GM19324 (cell line): ENCODE results near the gene COX8A.
"Not testable (repeated sequence)": the region's sequence is repeated elsewhere in the genome, so short reads cannot be mapped to it uniquely, and the experiment has no call there.

ENCODE experiments used
- ATAC-seq: cut with Tn5 transposase; IDR thresholded peaks from one replicate; pipeline ENCODE4 v1.9.1; 2021; ENCODE audit warnings: mild to moderate bottlenecking, moderate library complexity; ENCODE audit not compliant: unreplicated experiment, low FRiP score

COX8A gene

DNA sequence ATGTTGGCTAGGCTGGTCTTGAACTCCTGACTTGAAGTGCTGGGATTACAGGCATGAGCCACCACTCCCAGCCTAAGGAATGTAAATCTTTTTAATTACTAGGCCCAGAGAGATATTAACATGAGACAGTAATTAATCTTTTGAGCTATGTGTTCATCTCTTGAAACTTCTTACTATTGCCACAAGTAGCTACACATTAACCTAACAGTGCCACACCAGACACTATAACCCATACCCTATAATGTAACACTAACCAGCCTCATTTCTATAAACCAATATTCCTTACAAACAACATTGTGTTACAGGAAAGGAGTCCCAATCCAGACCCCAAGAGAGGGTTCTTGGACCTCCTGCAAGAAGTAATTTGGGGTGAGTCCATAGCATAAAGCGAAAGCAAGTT lies 8.0 kb upstream of the COX8A start:
- no peak for ATAC-seq

DNA sequence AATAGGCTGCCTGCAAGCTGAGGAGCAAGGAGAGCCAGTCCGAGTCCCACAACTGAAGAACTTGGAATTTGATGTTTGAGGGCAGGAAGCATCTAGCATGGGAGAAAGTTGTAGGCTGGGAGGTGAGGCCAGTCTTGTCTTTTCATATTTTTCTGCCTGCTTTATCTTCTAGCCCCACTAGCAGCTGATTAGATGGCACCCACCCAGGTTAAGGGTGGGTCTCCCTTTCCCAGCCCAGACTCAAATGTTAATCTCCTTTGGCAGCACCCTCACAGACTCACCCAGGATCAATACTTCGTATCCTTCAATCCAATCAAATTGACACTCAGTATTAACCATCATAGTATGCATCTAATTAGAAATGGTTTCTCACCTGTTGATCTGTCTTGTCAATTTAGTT lies 5.0 kb upstream of the COX8A start:
- no peak for ATAC-seq

GRCh38 chr11:63970902-63971301 lies 3.5 kb upstream of the COX8A start:
- ATAC-seq = no peak

DNA sequence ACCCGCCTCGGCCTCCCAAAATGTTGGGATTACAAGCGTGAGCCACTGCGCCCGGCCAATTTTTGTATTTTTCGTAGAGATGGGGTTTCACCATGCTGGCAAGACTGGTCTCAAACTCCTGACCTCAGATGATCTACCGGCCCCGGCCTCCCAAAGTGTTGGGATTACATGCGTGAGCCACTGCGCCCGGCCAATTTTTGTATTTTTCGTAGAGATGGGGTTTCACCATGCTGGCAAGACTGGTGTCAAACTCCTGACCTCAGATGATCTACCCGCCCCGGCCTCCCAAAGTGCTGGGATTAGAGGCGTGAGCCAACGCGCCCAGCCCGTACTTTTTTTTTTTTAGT lies 535 bp upstream of the COX8A start:
- not testable (repeated sequence) for ATAC-seq

GRCh38 chr11:63978551-63979239 lies 4.3 kb downstream of the COX8A start:
- no peak for ATAC-seq

DNA sequence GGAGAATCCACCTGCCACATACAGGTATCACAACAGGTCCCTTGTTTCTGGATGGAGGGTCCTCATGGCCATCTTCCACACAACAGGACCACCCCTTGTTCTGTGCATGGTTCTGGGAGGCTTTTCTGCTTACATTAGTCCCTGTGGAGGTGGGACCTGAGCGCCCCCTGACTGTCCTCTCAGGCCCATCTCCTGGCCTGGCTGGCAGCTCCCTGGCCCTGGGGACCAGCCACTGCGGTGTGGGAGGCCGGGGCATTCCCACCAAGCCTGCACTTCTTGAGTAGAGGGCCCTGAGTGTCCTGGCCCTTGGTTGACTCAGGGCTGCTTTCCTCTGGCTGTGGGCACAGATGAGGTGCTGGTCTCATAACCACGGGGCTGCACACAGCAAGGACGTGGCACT lies 5.0 kb downstream of the COX8A start:
- no peak for ATAC-seq

DNA sequence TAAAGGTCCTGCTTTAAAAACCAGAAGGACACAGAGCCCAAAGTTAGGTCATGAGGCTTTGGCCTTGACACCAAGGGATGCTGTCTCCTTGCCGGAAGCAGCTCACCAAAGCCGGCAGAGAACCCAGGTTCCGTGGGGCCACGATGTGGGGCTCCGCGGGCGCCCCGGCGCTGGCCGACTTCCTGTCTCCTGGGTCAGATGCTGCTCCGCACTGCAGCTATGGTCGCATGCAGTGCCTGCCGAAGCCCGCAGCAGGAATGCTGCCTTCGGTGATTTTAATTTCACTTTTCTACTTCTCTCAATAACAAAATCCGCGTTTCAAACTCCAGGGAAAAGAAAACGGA lies 11.4 kb downstream of the COX8A start:
- ATAC-seq = peak; percentile 52

DNA sequence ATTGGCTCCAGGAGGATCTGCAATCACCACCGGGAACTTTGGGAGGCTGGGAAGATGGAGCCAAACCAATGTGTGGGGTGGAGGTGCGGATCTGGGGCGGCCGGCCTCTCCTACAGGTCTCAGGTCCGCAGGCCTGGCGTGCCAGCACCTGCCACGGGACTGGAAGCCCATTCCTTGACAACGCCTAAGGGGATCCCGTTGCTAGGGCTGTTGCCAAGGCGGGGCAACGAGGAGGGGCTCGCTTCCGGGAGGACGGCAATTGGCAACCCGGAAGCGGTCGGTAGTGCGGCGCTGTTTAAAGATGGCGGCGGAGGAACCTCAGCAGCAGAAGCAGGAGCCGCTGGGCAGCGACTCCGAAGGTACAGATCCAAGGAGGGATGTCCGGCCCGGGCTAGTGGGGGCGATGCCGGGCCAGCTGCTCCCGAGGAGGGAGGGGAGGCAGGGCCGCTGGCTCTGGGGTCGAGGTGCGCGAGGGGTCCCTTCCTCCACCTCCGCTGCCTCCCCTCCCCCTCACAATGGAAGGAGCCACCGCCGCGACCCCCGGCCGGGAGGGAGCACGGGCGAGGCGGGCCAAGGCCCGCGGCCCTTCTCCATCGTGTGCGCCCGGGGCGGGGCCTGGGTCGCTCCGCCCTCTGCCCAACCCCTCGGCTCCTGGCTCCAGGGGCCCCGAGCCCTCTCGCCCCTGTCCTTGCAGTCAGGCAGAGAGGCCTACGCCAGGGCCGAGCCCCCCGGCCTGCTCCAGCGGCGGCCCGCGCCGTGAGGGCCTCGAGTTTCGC lies 11.9 kb downstream of the COX8A start, which contains the start of gene OTUB1:
OTUB1 (plus strand) TSS at position 283 of the 776 bp plus-strand sequence; CDS start at position 302, 19 bp downstream.
- ATAC-seq = peak; percentile 77

- ATAC-seq = no peak
Observed at GRCh38 chr11:63986932-63987513, 12.6 kb downstream of the COX8A start.

GRCh38 chr11:63991558-63991957 lies 17.1 kb downstream of the COX8A start:
- no peak for ATAC-seq

DNA sequence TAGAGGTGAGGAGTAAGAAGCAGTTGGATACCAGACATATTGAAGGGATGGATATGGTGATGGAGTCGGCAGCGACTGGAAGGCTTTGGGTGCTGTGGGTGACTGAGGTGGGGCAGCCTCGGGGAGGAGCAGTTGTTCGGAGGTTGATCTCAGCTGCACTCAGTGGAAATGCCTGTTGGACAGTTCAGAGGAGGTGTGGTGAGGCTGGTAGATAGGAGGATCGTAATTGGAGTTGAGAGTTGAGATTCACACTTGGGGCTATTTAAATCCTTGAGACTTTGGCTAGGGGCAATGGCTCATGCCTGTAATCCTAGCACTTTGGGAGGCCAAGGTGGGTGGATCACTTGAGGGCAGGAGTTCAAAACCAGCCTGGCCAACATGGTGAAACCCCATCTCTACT lies 18.7 kb downstream of the COX8A start:
- no peak for ATAC-seq

DNA sequence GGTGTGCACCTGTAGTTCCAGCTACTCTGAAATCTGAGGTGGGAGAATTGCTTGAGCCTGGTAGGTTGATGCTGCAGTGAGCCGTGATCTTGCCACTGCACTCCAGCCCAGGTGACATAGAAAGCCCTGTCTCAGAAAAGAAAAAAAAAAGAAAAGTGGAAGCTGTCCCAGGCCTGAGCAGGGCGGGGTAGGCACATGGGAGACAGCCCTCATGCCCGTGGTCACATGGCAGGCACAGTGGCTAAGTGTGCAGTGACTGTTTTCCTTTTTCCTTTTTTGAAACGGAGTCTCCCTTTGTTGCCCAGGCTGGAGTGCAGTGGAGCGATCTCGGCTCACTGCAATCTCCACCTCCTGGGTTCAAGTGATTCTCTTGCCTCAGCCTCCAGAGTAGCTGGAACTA lies 19.6 kb downstream of the COX8A start:
- ATAC-seq = no peak

- no peak for ATAC-seq
Observed at GRCh38 chr11:63996512-63996911, 22.1 kb downstream of the COX8A start.

GRCh38 chr11:63997104-63997700 lies 22.8 kb downstream of the COX8A start:
- no peak for ATAC-seq

DNA sequence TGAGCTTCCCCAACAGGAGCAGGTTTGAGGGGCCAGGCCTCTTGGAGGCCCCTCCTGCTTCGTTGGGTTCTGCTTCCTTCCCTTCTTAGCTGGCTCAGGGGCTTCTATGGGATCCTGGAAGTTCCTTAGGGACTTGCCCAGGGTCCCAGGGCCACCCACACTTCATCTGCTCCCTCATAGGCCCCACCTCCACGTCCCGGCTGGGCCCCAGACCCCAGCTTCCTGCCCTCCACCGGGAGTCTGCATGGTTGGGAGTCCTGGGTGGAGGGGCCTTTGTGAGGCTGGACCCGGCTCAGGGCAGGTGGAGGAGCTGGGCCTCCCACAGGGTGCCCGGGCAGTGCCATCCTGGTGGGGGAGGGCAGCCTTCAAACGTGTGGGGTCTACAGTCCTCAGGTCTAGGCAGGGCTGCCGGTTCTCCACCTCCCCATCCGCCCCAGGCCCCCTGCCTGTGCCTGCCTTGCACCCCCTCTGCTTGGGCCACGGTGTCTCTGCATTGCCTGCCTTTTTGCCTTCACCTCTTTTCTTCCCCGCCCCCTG lies 23.4 kb downstream of the COX8A start:
- ATAC-seq = no peak

DNA sequence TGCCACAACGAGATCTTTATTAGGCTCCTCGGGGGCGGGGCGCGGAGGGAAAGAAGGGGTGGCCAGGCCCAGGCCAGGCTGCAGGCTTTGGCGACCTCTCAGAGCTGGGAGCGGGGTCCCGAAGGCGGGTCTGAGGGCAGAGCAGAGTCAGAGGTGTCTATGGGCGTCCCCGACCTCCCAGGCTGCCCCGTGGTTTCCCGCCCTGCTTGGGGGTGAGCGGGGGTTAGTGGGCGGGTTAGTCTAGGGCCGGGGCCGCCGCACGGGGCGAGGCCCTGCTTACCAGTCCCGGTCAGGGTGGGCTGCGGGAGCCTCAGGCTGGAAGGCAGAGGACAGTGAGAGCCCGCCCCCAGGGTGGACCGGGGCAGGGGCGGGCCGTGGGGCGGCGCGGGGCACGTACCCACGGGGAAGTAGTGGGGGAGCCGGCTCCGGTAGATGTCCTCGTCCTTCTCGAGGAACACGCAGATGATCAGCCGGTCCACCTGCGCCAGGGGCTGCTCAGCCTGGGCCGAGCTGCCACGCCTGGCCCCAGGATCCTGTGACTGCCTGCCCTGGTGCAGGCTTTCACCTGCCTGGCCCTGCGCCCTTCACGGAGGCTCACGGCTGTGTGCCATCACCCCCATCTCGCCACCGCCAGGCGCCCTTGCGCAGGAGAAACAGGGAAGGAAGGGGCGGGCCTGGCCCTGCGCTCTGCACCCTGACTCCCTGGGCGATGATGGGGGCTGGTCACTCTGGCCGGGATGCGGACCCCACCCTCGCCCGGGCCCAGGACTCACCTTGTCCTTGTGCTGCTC lies 24.3 kb downstream of the COX8A start:
- ATAC-seq = no peak

- ATAC-seq = no peak
Observed at GRCh38 chr11:63999349-64000025, 25.1 kb downstream of the COX8A start.

GRCh38 chr11:64000026-64000739 lies 25.8 kb downstream of the COX8A start:
- ATAC-seq = no peak
